ENCODE measurements around the gene FIGN. TPM values are rescaled to one million over a fixed set of nuclear protein-coding genes. Genes with fewer than 3 reads are reported as not detected.

FIGN gene
- total and polyA plus RNA-seq, 2 donors (not counting 1 experiment from before 2014, with no cell fraction given), result not detected

- H3K36me3 ChIP-seq (replicated peaks in 1 of 2; ENCODE audit: control extremely low read depth in 1 of 2, control insufficient read depth in 1 of 2, extremely low read depth in 1 of 2, insufficient read depth in 2 of 2, low read length in 1 of 2), result no peaks in the 10 kb centered on the region
- H3K27ac ChIP-seq (ENCODE audit: low read length in 2 of 2), result no peak overlapping the region
- no peak overlapping the region for H3K4me2 ChIP-seq (replicated peaks; ENCODE audit: low read depth, low read length, poor library complexity, severe bottlenecking)
- H3K4me1 Mint-ChIP-seq, result no peaks in the 10 kb centered on the region
- DNase-seq (no peak), ATAC-seq (ENCODE audit: low read depth) (no peak)
- POLR2A ChIA-PET, result no interaction called here
- H3K27me3 Mint-ChIP-seq, result no peaks in the 10 kb centered on the region
- H4K20me1 ChIP-seq (ENCODE audit: control insufficient read depth, insufficient read depth, low read length, poor library complexity, severe bottlenecking), result no peaks in the 10 kb centered on the region
- WGBS (ENCODE audit: insufficient coverage), result no CpG with 5 or more reads among the region's 7 CpGs
- H3K9ac ChIP-seq (ENCODE audit: low read length), result no peak overlapping the region
- H3K4me3 Mint-ChIP-seq, result no peak overlapping the region
- H3K4me3 ChIP-seq (ENCODE audit: control extremely low read depth in 1 of 5, extremely low read depth in 1 of 5, insufficient read depth in 1 of 5, low read depth in 2 of 5, low read length in 4 of 5), result no peak overlapping the region
- no peak overlapping the region for H3K27ac Mint-ChIP-seq
- intact Hi-C loops (cut with micrococcal nuclease), result no loop called here
- H2AFZ ChIP-seq (ENCODE audit: insufficient read depth, low read depth, low read length, poor library complexity, severe bottlenecking), result no peak overlapping the region
- TF ChIP-seq EZH2 (IDR thresholded peaks at IDR 0.05; ENCODE audit: borderline replicate concordance, insufficient read depth, low read depth, low read length, poor library complexity, severe bottlenecking) (no peak), CTCF (IDR thresholded peaks at IDR 0.05) (no peak)
- H3K9me3 Mint-ChIP-seq (ENCODE audit: insufficient read depth), result no peaks in the 10 kb centered on the region
- no peaks in the 10 kb centered on the region for H3K27me3 ChIP-seq (replicated peaks in 1 of 4; ENCODE audit: control extremely low read depth in 1 of 4, control insufficient read depth in 3 of 4, insufficient read depth in 4 of 4, low read length in 3 of 4)
- CTCF ChIA-PET, result no interaction called here
- H3K9me3 ChIP-seq (ENCODE audit: control extremely low read depth in 1 of 3, control insufficient read depth in 2 of 3, insufficient read depth in 1 of 3, low read length in 2 of 3), result peaks cover 0 to 6% (median 0%) of the 10 kb centered on the region in 3 donors
- no peaks in the 10 kb centered on the region for H3K4me1 ChIP-seq (ENCODE audit: control insufficient read depth in 2 of 2, insufficient read depth in 2 of 2, low read length in 2 of 2)
- no peaks in the 10 kb centered on the region for H3K79me2 ChIP-seq (ENCODE audit: control insufficient read depth, insufficient read depth, low read length)
Measured at GRCh38 chr2:163572850-163573249, 163.0 kb downstream of the FIGN start.

DNA sequence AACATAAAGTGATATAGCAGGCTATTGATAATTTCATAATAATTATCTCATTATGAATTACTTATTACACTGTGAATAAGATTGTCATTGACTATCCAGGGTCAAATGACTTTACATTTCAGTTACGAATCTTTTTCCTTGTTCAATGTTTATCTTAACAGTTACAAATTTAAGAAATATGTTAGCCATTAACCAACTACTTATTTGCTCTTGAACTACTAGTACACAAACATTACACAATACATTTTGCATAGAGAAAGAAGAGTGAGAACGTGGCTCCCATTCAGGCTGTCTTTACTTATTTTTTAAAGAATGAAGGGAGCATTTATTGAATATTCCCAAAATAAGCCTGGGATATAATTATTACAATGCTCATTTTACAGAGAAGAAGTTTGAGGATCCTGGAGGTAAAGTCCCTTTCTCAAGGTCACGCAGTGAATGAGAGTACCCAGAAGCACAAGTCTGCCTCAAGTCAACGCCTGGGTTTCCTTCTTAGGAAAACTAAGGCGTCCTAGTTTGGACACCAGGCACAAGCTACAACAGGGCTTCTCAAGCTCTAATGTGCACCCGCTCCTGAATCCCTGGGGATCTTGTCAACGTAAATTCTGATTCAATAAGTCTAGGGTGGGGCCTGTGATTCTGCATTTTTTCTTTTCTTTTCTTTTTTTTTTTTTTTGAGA, 164.2 kb downstream of the FIGN start:
- WGBS (ENCODE audit: insufficient coverage), result 82% methylated on average over 4 of the region's 7 CpGs
- H3K4me3 ChIP-seq (ENCODE audit: control extremely low read depth in 1 of 5, extremely low read depth in 1 of 5, insufficient read depth in 1 of 5, low read depth in 2 of 5, low read length in 4 of 5), result no peak overlapping the region

More for the DNA sequence above, 164.2 kb downstream of the FIGN start:
- Mint-ChIP-seq H3K27ac (no peak overlapping the region), H3K4me1 (no peaks in the 10 kb centered on the region), H3K9me3 (ENCODE audit: insufficient read depth) (no peaks in the 10 kb centered on the region), H3K4me3 (no peak overlapping the region), H3K27me3 (no peaks in the 10 kb centered on the region)
- no peak for TF ChIP-seq CTCF (IDR thresholded peaks at IDR 0.05)
- TF ChIP-seq EZH2 (IDR thresholded peaks at IDR 0.05; ENCODE audit: borderline replicate concordance, insufficient read depth, low read depth, low read length, poor library complexity, severe bottlenecking), result no peak
- Histone ChIP-seq H3K9me3 (ENCODE audit: control extremely low read depth in 1 of 3, control insufficient read depth in 2 of 3, insufficient read depth in 1 of 3, low read length in 2 of 3) (peaks cover 0 to 6% (median 0%) of the 10 kb centered on the region in 3 donors), H2AFZ (ENCODE audit: insufficient read depth, low read depth, low read length, poor library complexity, severe bottlenecking) (no peak overlapping the region), H3K4me1 (ENCODE audit: control insufficient read depth in 2 of 2, insufficient read depth in 2 of 2, low read length in 2 of 2) (no peaks in the 10 kb centered on the region), H4K20me1 (ENCODE audit: control insufficient read depth, insufficient read depth, low read length, poor library complexity, severe bottlenecking) (no peaks in the 10 kb centered on the region), H3K4me2 (replicated peaks; ENCODE audit: low read depth, low read length, poor library complexity, severe bottlenecking) (no peak overlapping the region), H3K9ac (ENCODE audit: low read length) (no peak overlapping the region), H3K27me3 (replicated peaks in 1 of 4; ENCODE audit: control extremely low read depth in 1 of 4, control insufficient read depth in 3 of 4, insufficient read depth in 4 of 4, low read length in 3 of 4) (no peaks in the 10 kb centered on the region), H3K27ac (ENCODE audit: low read length in 2 of 2) (no peak overlapping the region), H3K79me2 (ENCODE audit: control insufficient read depth, insufficient read depth, low read length) (no peaks in the 10 kb centered on the region), H3K36me3 (replicated peaks in 1 of 2; ENCODE audit: control extremely low read depth in 1 of 2, control insufficient read depth in 1 of 2, extremely low read depth in 1 of 2, insufficient read depth in 2 of 2, low read length in 1 of 2) (no peaks in the 10 kb centered on the region)
- no peak for ATAC-seq (ENCODE audit: low read depth)
- intact Hi-C loops (cut with micrococcal nuclease), result no loop called here
- POLR2A ChIA-PET, result no interaction called here
- DNase-seq, result no peak
- CTCF ChIA-PET, result no interaction called here
